ENCODE results near the gene MRPL49. TPM values are rescaled to one million over a fixed set of nuclear protein-coding genes. Genes with fewer than 3 reads are reported as not detected.

The MRPL49 gene
- total RNA-seq, 1 experiment from 2014 or later: 73.4 TPM

DNA sequence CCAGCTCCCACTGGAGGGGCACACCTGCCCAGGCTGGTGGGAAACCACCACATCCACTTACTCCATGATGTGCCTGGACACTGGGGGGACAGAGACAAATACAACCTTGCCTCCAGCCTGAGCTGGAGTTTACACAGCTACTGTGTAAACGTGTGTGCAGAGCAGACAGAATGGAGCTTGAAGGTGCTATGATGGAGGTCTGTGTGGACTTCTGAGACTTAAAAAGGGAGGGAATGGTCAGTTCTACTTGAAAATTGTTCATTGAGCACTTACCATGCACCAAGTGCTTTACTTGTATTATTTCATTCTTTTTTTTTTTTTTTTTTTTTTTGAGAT, 49.5 kb upstream of the MRPL49 start:
- H3K36me3 Mint-ChIP-seq (ENCODE audit: insufficient read depth in 1 of 3, low read depth in 3 of 3): peaks cover 13 to 24% (median 22%) of the 10 kb centered on the region in 3 experiments
- Histone ChIP-seq H2BK20ac (ENCODE audit: low read depth, low read length, poor library complexity, severe bottlenecking) (no peak overlapping the region), H2BK12ac (ENCODE audit: insufficient read length, low read depth, low read length) (no peak overlapping the region), H3K4me2 (ENCODE audit: insufficient read depth, insufficient read length, low read length) (no peak overlapping the region), H4K5ac (ENCODE audit: insufficient read length, low read depth, low read length) (peak overlapping the region; percentile 42), H3K18ac (ENCODE audit: insufficient read length, low read depth, low read length) (no peak overlapping the region), H4K91ac (ENCODE audit: insufficient read length, low read depth, low read length) (no peak overlapping the region), H3K23ac (ENCODE audit: insufficient read length, low read depth, low read length) (no peak overlapping the region), H4K20me1 (ENCODE audit: control insufficient read depth, insufficient read depth, insufficient read length) (no peaks in the 10 kb centered on the region), H3K79me2 (ENCODE audit: insufficient read depth, low read length) (no peaks in the 10 kb centered on the region), H3K4me1 (ENCODE audit: insufficient read depth, low read length) (peaks cover 2% of the 10 kb centered on the region; the same call in 1 of the 2 replicates), H3K14ac (ENCODE audit: insufficient read depth, low read length) (no peak overlapping the region), H3K56ac (ENCODE audit: insufficient read length, low read depth, low read length) (no peak overlapping the region), H2BK15ac (ENCODE audit: low read depth, low read length) (no peak overlapping the region), H3K4ac (ENCODE audit: low read depth, low read length) (no peak overlapping the region), H3K79me1 (ENCODE audit: insufficient read depth, low read depth, low read length, poor library complexity, severe bottlenecking) (peaks cover 4% of the 10 kb centered on the region), H2AFZ (ENCODE audit: low read length) (no peak overlapping the region), H2BK120ac (ENCODE audit: low read depth, low read length, poor library complexity, severe bottlenecking) (no peak overlapping the region), H2BK5ac (ENCODE audit: insufficient read length, low read length) (no peak overlapping the region), H3K9me3 (ENCODE audit: control insufficient read depth, low read depth, low read length) (no peaks in the 10 kb centered on the region), H3K9ac (ENCODE audit: extremely low read depth, insufficient read length, low read length) (no peak overlapping the region), H4K8ac (replicated peaks; ENCODE audit: insufficient read length, low read depth, low read length) (no peak overlapping the region), H3T11ph (ENCODE audit: low read length) (no peak overlapping the region), H2AK5ac (ENCODE audit: insufficient read length, low read length) (no peak overlapping the region), H3K23me2 (ENCODE audit: insufficient read length, low read depth, low read length, poor library complexity, severe bottlenecking) (no peaks in the 10 kb centered on the region), H3K27me3 (ENCODE audit: insufficient read depth, low read length) (no peaks in the 10 kb centered on the region), H3K27ac (ENCODE audit: insufficient read length, low read depth, low read length) (no peak overlapping the region)
- peaks cover 3 to 8% of the 10 kb centered on the region in 2 experiments for H3K4me1 Mint-ChIP-seq
- no peak overlapping the region for H3K4me3 Mint-ChIP-seq
- H3K27ac Mint-ChIP-seq: no peak overlapping the region
- no peaks in the 10 kb centered on the region for H3K27me3 Mint-ChIP-seq (ENCODE audit: low read depth)
- TF ChIP-seq CTCF (conservative IDR thresholded peaks at IDR 0.05): no peak
- no peak for DNase-seq
- H3K9me3 Mint-ChIP-seq: no peaks in the 10 kb centered on the region
- no CpG with 5 or more reads among the region's 1 CpG for WGBS (ENCODE audit: extremely low coverage, insufficient read length, low lambda C conversion rate)
